C4-2B (cell line): ENCODE results near the gene AHDC1.

ENCODE experiments used
- ZFX ChIP-seq: fragments of 450-650 bp; IDR thresholded peaks from 2 replicates; pipeline ENCODE4 v1.6.1; 2017
- TF ChIP-seq, protein P1 (sequence below): fragments of 450-650 bp; conservative IDR thresholded peaks from 2 replicates; pipeline ENCODE4 v1.5.1; 2017; ENCODE audit warnings: mild to moderate bottlenecking

DNA sequence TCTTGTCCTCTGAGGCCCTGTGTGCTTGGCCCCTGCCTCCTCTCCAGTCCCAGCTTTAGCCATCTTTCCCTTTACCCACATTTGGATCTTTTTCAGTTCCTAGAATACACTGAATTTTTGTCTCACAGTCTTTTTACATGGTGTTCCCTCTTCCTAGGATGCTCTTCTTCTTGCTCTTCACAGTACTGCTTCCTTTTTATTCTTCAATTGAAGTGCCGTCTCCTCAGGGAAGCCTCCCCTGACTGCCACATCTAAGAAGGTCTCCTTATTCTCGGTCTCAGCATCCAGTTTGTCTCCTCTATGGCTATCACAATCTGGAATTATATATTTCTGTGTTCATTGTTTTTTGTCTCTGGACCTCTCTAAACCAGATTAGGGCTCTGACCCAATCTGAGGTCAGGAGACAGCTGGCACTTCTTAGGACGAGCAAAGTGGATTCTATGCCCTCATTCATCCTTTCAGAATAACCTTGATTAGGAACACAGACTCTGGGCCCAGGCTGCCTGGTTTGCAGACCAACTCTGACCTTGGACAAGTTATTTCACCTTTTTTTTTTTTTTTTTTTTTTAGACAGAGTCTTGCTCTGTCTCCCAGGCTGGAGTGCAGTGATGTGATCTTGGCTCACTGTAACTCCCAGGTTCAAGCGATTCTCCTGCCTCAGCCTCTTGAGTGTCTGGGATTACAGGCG lies 34.2 kb upstream of the AHDC1 start:
- TF ChIP-seq, protein P1, sequence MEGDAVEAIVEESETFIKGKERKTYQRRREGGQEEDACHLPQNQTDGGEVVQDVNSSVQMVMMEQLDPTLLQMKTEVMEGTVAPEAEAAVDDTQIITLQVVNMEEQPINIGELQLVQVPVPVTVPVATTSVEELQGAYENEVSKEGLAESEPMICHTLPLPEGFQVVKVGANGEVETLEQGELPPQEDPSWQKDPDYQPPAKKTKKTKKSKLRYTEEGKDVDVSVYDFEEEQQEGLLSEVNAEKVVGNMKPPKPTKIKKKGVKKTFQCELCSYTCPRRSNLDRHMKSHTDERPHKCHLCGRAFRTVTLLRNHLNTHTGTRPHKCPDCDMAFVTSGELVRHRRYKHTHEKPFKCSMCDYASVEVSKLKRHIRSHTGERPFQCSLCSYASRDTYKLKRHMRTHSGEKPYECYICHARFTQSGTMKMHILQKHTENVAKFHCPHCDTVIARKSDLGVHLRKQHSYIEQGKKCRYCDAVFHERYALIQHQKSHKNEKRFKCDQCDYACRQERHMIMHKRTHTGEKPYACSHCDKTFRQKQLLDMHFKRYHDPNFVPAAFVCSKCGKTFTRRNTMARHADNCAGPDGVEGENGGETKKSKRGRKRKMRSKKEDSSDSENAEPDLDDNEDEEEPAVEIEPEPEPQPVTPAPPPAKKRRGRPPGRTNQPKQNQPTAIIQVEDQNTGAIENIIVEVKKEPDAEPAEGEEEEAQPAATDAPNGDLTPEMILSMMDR: no peak
- no peak for TF ChIP-seq ZFX
